NB4 (cell line): ENCODE data around the gene NPAS3.

ENCODE experiments used
- DNase-seq: peaks from one replicate; pipeline ENCODE4 v3.0.0; 2010; ENCODE audit warnings: low read depth
- H3K4me3 ChIP-seq: one replicate; pipeline ENCODE4 v1.5.1; 2011; ENCODE audit warnings: mild to moderate bottlenecking, low read depth, low read length, moderate library complexity
- MAX ChIP-seq: IDR thresholded peaks from 2 replicates; pipeline ENCODE4 v1.6.1; 2011; ENCODE audit warnings: low read depth, low read length
- MYC ChIP-seq: IDR thresholded peaks from 2 replicates; pipeline ENCODE4 v1.6.1; 2011; ENCODE audit warnings: low read depth, low read length
- POLR2A ChIP-seq: IDR thresholded peaks from 2 replicates; pipeline ENCODE4 v1.6.1; 2011; ENCODE audit warnings: mild to moderate bottlenecking; ENCODE audit not compliant: insufficient read length; ENCODE audit errors: extremely low read depth
- TF ChIP-seq, protein P1 (sequence below): IDR thresholded peaks from one replicate; pipeline ENCODE4 v1.5.1; 2012; ENCODE audit warnings: low read depth, low read length

NPAS3 gene

GRCh38 chr14:33254861-33255395 lies 316.2 kb downstream of the NPAS3 start:
- TF ChIP-seq, protein P1, sequence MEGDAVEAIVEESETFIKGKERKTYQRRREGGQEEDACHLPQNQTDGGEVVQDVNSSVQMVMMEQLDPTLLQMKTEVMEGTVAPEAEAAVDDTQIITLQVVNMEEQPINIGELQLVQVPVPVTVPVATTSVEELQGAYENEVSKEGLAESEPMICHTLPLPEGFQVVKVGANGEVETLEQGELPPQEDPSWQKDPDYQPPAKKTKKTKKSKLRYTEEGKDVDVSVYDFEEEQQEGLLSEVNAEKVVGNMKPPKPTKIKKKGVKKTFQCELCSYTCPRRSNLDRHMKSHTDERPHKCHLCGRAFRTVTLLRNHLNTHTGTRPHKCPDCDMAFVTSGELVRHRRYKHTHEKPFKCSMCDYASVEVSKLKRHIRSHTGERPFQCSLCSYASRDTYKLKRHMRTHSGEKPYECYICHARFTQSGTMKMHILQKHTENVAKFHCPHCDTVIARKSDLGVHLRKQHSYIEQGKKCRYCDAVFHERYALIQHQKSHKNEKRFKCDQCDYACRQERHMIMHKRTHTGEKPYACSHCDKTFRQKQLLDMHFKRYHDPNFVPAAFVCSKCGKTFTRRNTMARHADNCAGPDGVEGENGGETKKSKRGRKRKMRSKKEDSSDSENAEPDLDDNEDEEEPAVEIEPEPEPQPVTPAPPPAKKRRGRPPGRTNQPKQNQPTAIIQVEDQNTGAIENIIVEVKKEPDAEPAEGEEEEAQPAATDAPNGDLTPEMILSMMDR: no peak
- TF ChIP-seq MYC (no peak), MAX (no peak), POLR2A (no peak)
- no peak for DNase-seq
- H3K4me3 ChIP-seq: no peak overlapping the region

DNA sequence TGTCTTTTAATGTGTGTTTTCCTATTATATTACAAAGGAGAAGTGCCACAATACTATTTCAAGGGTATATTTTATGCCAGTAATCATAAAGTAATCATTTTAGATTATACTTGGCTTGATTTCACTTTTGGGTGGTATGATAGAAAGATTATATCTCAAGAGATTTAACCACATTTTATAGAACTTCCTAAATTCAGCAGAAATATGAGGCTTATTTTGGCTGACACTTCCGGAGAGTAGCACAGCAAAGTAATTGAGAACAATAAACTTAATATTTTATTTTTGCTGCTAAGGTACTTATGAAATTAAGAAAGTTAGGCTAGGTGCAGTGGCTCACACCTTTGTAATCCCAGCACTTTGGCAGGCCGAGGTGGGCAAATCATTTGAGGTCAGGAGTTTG lies 319.1 kb downstream of the NPAS3 start:
- H3K4me3 ChIP-seq: no peak overlapping the region
- no peak for DNase-seq
- TF ChIP-seq MAX (no peak), MYC (no peak), POLR2A (no peak)
- TF ChIP-seq, protein P1: no peak

DNA sequence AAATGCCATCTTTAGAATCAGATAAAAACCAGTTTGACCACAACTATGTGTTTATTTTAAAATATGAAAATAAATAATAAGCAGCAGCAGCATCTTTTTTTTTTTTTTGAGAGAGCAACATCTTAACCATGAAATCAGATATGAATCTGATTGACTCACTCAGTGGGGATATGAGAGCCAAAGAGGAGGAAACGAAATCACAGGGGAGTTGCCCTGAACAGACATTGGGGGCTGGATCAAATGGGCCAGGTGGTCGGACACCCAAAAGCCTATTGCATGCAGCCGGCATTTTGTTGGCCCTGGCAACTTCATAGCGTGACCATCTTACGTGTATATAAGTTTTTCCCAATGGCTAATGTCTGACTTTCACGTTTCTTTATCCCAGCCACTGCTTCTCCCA lies 321.1 kb downstream of the NPAS3 start:
- TF ChIP-seq MAX (no peak), POLR2A (no peak), MYC (no peak)
- TF ChIP-seq, protein P1: no peak

DNA sequence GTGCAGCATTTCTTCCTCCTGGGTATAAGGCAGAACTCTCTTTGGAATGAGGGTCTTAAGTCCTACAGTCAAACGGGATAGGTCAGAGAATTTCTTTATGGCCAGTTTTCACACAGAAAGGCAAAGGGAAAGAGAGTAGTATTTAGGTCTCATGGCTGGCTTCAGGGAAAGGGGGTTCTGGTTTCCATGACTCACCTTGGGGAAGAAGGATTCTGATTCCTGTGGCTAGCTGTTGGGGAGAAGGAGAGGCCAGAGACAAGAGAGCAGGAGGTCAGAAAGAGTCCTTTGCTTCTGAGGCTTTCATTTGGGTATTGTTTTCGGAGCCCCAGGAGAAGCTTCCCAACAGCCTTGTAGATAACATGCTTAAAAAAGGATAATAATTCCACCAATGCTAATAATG lies 332.5 kb downstream of the NPAS3 start:
- TF ChIP-seq MYC: no peak
- no peak for TF ChIP-seq POLR2A
- TF ChIP-seq MAX: no peak
- TF ChIP-seq, protein P1: no peak
- H3K4me3 ChIP-seq: no peak overlapping the region
- no peak for DNase-seq

More for the DNA sequence above, 321.1 kb downstream of the NPAS3 start:
- no peak for DNase-seq
- H3K4me3 ChIP-seq: no peak overlapping the region

- no peak overlapping the region for H3K4me3 ChIP-seq
- TF ChIP-seq POLR2A (no peak), MYC (no peak), MAX (no peak)
- TF ChIP-seq, protein P1: no peak
- DNase-seq: no peak
These were observed 333.2 kb downstream of the NPAS3 start for GRCh38 chr14:33271891-33272290.
